ENCODE results near the gene CCNI2. TPM values are rescaled to one million over a fixed set of nuclear protein-coding genes. Genes with fewer than 3 reads are reported as not detected.
A peak's percentile ranks its signal among the peaks of the same experiment; 100 is the strongest.

CCNI2 gene
- total and polyA plus RNA-seq, 9 of the 15 experiments (the other 6 are each of a cell fraction or from before 2014, with no cell fraction given): 0.05 to 1.7 (median 0.81) TPM; not detected in 5

GRCh38 chr5:132765311-132766019, 18.2 kb downstream of the CCNI2 start:
- ATAC-seq: no peak
- no TSS peak for BruUV-seq (replicated peaks)
- Histone ChIP-seq H3K36me3 (ENCODE audit: control insufficient read depth, insufficient read depth, low read length) (peaks cover 86% of the 10 kb centered on the region; the same call in 2 of the 3 replicates), H3K9ac (ENCODE audit: insufficient read depth in 1 of 2, low read depth in 2 of 2, low read length in 2 of 2) (no peak overlapping the region), H3K79me2 (ENCODE audit: control insufficient read depth, insufficient read depth, low read length) (peaks cover 39% of the 10 kb centered on the region), H2AFZ (ENCODE audit: low read depth, low read length) (no peak overlapping the region), H4K20me1 (replicated peaks; ENCODE audit: control insufficient read depth, insufficient read depth, low read length) (peaks cover 16% of the 10 kb centered on the region; the same call in 1 of the 2 replicates), H3K4me3 (no peak overlapping the region), H3K4me1 (replicated peaks in 1 of 2; ENCODE audit: control insufficient read depth in 2 of 2, insufficient read depth in 2 of 2, low read length in 2 of 2) (peaks cover 7 to 16% of the 10 kb centered on the region in 2 experiments; a peak in 3 of 5 replicates), H3K27me3 (ENCODE audit: control insufficient read depth in 2 of 2, insufficient read depth in 2 of 2, low read length in 2 of 2) (no peaks in the 10 kb centered on the region), H3K4me2 (ENCODE audit: insufficient read depth, low read length) (no peak overlapping the region), H3K9me3 (replicated peaks; ENCODE audit: control insufficient read depth, insufficient read depth, low read depth, low read length) (no peaks in the 10 kb centered on the region), H3K9me1 (ENCODE audit: control insufficient read depth, insufficient read depth, low read length) (no peaks in the 10 kb centered on the region), H3K27ac (ENCODE audit: extremely low read depth, low read depth, low read length) (no peak overlapping the region)
- WGBS (ENCODE audit: insufficient coverage, low coverage, missing lambda C conversion rate): 79% methylated on average over 12 of the region's 12 CpGs
- intact Hi-C loops (cut with micrococcal nuclease) (no loop called here), in situ Hi-C loops (cut with MboI) (no loop called here)
- TF ChIP-seq POLR2G (IDR thresholded peaks at IDR 0.05; ENCODE audit: low read depth, low read length): peak; percentile 14; the same call in 1 of the 2 replicates
- no peak for TF ChIP-seq HMBOX1 (IDR thresholded peaks at IDR 0.05)
- TF ChIP-seq HES1 (IDR thresholded peaks at IDR 0.05; ENCODE audit: low read depth): no peak
- TF ChIP-seq GMEB1 (CRISPR knock-in tag; IDR thresholded peaks at IDR 0.05): no peak
- ChIA-PET POLR2A (interaction anchor here (0.6 to 1.4 kb wide), 6 partner anchors 8 to 33 kb away, joined by 3 to 7 read pairs (median 4); partner anchors contain the start of gene SEPTIN8), CTCF (ENCODE audit: low intra/inter-chr PET ratio) (no interaction called here)
- no peak for DNase-seq (ENCODE audit: extremely low read depth in 1 of 4, low spot score in 3 of 4)
- no peak for FAIRE-seq

Data from K562 (cell line).